Endothelial cell of umbilical vein (primary cell): ENCODE measurements around the gene ENC1. TPM values are rescaled to one million over a fixed set of nuclear protein-coding genes. Genes with fewer than 3 reads are reported as not detected.

Experiments used
- BruUV-seq: library from RNA; stranded (reverse); fragments of 400-500 nt; replicated peaks from 2 replicates; lab custom pipeline; 2021; lab: Mats Ljungman, UMichigan
- CTCF ChIA-PET: fragments of 300-600, 350-600 bp; sonication (Branson Sonifier 250); formaldehyde crosslinking; loops from one replicate; lab custom pipeline; 2021; ENCODE audit warnings: antibody characterized with exemption, inconsistent platforms; lab: Charles Lee
- POLR2A ChIA-PET: fragments of 300-600, 350-600 bp; sonication (Branson Sonifier 250); formaldehyde crosslinking; loops from one replicate; lab custom pipeline; 2021; ENCODE audit warnings: antibody characterized with exemption, inconsistent platforms; lab: Charles Lee
- DNase-seq: peaks from one replicate; pipeline ENCODE4 v3.0.0-alpha.2; 2011; ENCODE audit warnings: low read depth, low spot score
- FAIRE-seq: peaks from 2 replicates; lab custom pipeline; 2011; peaks lifted over from hg19 to GRCh38; lab: Jason Lieb, UNC
- H2AFZ ChIP-seq: 2 replicates; pipeline ENCODE4 v1.6.0; 2012; ENCODE audit warnings: low read depth, low read length, control low read depth, inconsistent platforms
- H3K27ac ChIP-seq: 2 replicates; pipeline ENCODE4 v1.5.1; 2011; ENCODE audit warnings: low read depth, mild to moderate bottlenecking, control low read depth, low read length, moderate library complexity; ENCODE audit not compliant: insufficient read depth
- H3K27me3 ChIP-seq, 2 experiments: 2 replicates each; pipeline versions ENCODE4 v1.6.0 to v1.6.1; 2011; ENCODE audit warnings: low read length in 2 of 2, mixed read lengths in 1 of 2; ENCODE audit not compliant: control insufficient read depth in 2 of 2, insufficient read depth in 2 of 2
- H3K36me3 ChIP-seq, 2 experiments: 2 replicates in 1 of 2; 3 replicates in 1 of 2; pipeline ENCODE4 v1.5.1; 2011; ENCODE audit warnings: low read length in 2 of 2, mild to moderate bottlenecking in 1 of 2, moderate library complexity in 1 of 2; ENCODE audit not compliant: control insufficient read depth in 2 of 2, insufficient read depth in 2 of 2; ENCODE audit errors: extremely low read depth in 1 of 2
- H3K4me1 ChIP-seq: 3 replicates; pipeline ENCODE4 v1.5.1; 2011; ENCODE audit warnings: mild to moderate bottlenecking, low read length; ENCODE audit not compliant: control insufficient read depth, insufficient read depth; ENCODE audit errors: extremely low read depth
- H3K4me2 ChIP-seq: 2 replicates; pipeline ENCODE4 v1.6.1; 2011; ENCODE audit warnings: low read length, control low read depth, mixed read lengths; ENCODE audit not compliant: insufficient read depth
- H3K4me3 ChIP-seq, 3 experiments: fragments of 200-600 bp in 1 of 3; sonication (generic), shearing (Covaris generic) in 1 of 3; replicated peaks in 1 of 3; 2 replicates each; pipeline ENCODE4 v1.5.1; 2011 to 2016; ENCODE audit warnings: control low read depth in 3 of 3, low read length in 3 of 3, mild to moderate bottlenecking in 2 of 3, inconsistent platforms in 1 of 3, low read depth in 1 of 3, moderate library complexity in 1 of 3; ENCODE audit not compliant: insufficient read depth in 1 of 3
- H3K79me2 ChIP-seq: 2 replicates; pipeline ENCODE4 v1.6.0; 2012; ENCODE audit warnings: low read length, inconsistent platforms; ENCODE audit not compliant: control insufficient read depth, insufficient read depth
- H3K9ac ChIP-seq: replicated peaks from 2 replicates; pipeline ENCODE3; 2011; ENCODE audit warnings: low read length, control low read depth; ENCODE audit not compliant: insufficient read depth; ENCODE audit errors: extremely low read depth
- H3K9me1 ChIP-seq: replicated peaks from 3 replicates; pipeline ENCODE4 v1.6.0; 2011; ENCODE audit warnings: mild to moderate bottlenecking, low read length; ENCODE audit not compliant: control insufficient read depth, insufficient read depth; ENCODE audit errors: extremely low read depth
- H3K9me3 ChIP-seq: replicated peaks from 2 replicates; pipeline ENCODE4 v1.5.1; 2012; ENCODE audit warnings: low read length, inconsistent platforms; ENCODE audit not compliant: control insufficient read depth, insufficient read depth
- H4K20me1 ChIP-seq: replicated peaks from 2 replicates; pipeline ENCODE3; 2011; ENCODE audit warnings: mild to moderate bottlenecking, low read length; ENCODE audit not compliant: control insufficient read depth, insufficient read depth; ENCODE audit errors: extremely low read depth
- EZH2 ChIP-seq: IDR thresholded peaks from 2 replicates; pipeline ENCODE4 v1.6.1; 2012; ENCODE audit warnings: borderline replicate concordance, low read depth, mild to moderate bottlenecking, moderate library complexity, low read length, inconsistent platforms; ENCODE audit not compliant: severe bottlenecking
- FOS ChIP-seq: IDR thresholded peaks from 2 replicates; pipeline ENCODE4 v1.6.1; 2011; ENCODE audit warnings: mild to moderate bottlenecking, low read length, moderate library complexity, borderline replicate concordance; ENCODE audit not compliant: insufficient read depth
- GATA2 ChIP-seq: IDR thresholded peaks from 2 replicates; pipeline ENCODE4 v1.7.0; 2011; ENCODE audit warnings: low read depth, mild to moderate bottlenecking, moderate library complexity, mixed read lengths, low read length; ENCODE audit not compliant: insufficient read length, insufficient read depth
- JUN ChIP-seq: IDR thresholded peaks from 2 replicates; pipeline ENCODE4 v1.6.1; 2011; ENCODE audit warnings: borderline replicate concordance, low read depth; ENCODE audit not compliant: insufficient read length, insufficient read depth
- MYC ChIP-seq: IDR thresholded peaks from one replicate; pipeline ENCODE4 v1.6.1; 2011; ENCODE audit warnings: mild to moderate bottlenecking, low read depth, low read length
- POLR2A ChIP-seq: IDR thresholded peaks from 2 replicates; pipeline ENCODE4 v1.6.1; 2012; ENCODE audit warnings: low read depth, mild to moderate bottlenecking, control low read depth, low read length
- POLR2AphosphoS5 ChIP-seq: IDR thresholded peaks from 2 replicates; pipeline ENCODE4 v1.6.1; 2012; ENCODE audit warnings: low read depth, mild to moderate bottlenecking, control low read depth, low read length, moderate library complexity; ENCODE audit not compliant: insufficient read depth
- dilution Hi-C: fragments of 300-500 bp; cut with MboI; formaldehyde crosslinking; loops from one replicate; pipeline ENCODE4 v1.15.0; 2019; ENCODE audit warnings: low sequenced_read_pairs; ENCODE audit not compliant: extremely low pct_ligation_motif_present
- intact Hi-C: fragments of 100-400 bp; cut with micrococcal nuclease; formaldehyde crosslinking; loops from one replicate; pipeline ENCODE4 v1.10.0; 2022
- polyA plus RNA-seq, 4 experiments: library from polyadenylated mRNA; depleted of rRNA in 3 of 4; stranded (reverse) in 3 of 4; unstranded in 1 of 4; fragments of >200 nt; gene quantifications; 2 replicates each; pipeline versions ENCODE4 v1.2.1 to v1.2.3, GENCODE V29; 2011 to 2012; ENCODE audit warnings: missing spikeins in 1 of 4
- total RNA-seq: library from RNA; stranded (reverse); gene quantifications from 2 replicates; pipeline ENCODE4 v1.2.3, GENCODE V29; 2021
- TF ChIP-seq, protein P1 (sequence below), 2 donors: IDR thresholded peaks; 1 replicate in 1 of 2; 2 replicates in 1 of 2; pipeline ENCODE4 v1.5.1; 2011; ENCODE audit warnings: low read length in 2 of 2, mild to moderate bottlenecking in 2 of 2, moderate library complexity in 2 of 2, control low read depth in 1 of 2, inconsistent platforms in 1 of 2, low read depth in 1 of 2; ENCODE audit not compliant: insufficient read depth in 1 of 2; ENCODE audit errors: extremely low read depth in 1 of 2
- TF ChIP-seq, protein P2 (sequence below): IDR thresholded peaks from 2 replicates; pipeline ENCODE4 v1.6.1; 2011; ENCODE audit not compliant: insufficient read depth, insufficient read length

ENC1 gene
- total and polyA plus RNA-seq, 2 donors (not counting 3 experiments of a cell fraction or from before 2014, with no cell fraction given) = 42.2 to 53.3 TPM

DNA sequence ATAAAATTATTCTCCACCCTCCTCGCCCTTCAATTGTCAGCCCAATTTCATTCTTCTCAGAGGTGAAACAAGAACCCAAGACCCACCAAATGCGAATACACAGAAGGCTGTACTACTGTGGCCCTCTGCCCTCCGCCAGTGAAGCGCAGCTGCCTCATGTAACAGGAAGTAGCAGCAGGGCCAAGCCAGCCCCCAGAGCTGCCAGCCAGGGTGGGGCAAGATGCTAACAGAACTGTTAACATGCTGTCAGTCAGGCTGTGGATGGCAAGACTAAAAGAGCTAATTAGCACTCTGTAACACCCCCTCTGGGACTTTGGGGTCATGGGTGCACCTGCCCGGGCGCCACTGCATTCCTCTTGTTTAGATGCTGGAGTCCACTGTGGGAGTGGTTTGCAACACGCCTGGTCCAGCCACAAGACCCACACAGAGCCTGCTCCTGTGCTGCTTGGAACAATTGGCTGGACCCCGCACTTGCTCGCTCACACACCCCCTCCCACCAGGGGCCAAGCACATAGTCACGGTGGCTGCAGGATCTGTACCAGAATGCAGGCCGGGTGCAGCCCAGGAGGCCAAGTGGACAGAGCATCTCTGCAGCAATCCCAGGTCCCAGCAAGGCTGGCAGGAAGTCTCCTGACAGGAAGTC lies 30.0 kb upstream of the ENC1 start:
- H3K27ac ChIP-seq = no peak overlapping the region
- no peaks in the 10 kb centered on the region for H3K9me1 ChIP-seq
- no peak overlapping the region for H3K4me2 ChIP-seq
- ChIA-PET CTCF (no interaction called here), POLR2A (no interaction called here)
- H3K79me2 ChIP-seq = no peaks in the 10 kb centered on the region
- DNase-seq (no peak), FAIRE-seq (no peak)
- H3K27me3 ChIP-seq = peaks cover 6 to 7% of the 10 kb centered on the region in 2 experiments
- TF ChIP-seq POLR2A = no peak
- no peak overlapping the region for H3K9ac ChIP-seq
- dilution Hi-C loops (no loop called here), intact Hi-C loops (loop anchor here (5.0 kb wide), 1 partner anchor 597 kb away; no protein-coding TSS in a partner anchor)
- H2AFZ ChIP-seq = no peak overlapping the region
- H3K9me3 ChIP-seq = no peaks in the 10 kb centered on the region
- H3K4me3 ChIP-seq = no peak overlapping the region
- H3K4me1 ChIP-seq = no peaks in the 10 kb centered on the region
- BruUV-seq = no TSS peak
- H3K36me3 ChIP-seq = no peaks in the 10 kb centered on the region
- no peaks in the 10 kb centered on the region for H4K20me1 ChIP-seq

DNA sequence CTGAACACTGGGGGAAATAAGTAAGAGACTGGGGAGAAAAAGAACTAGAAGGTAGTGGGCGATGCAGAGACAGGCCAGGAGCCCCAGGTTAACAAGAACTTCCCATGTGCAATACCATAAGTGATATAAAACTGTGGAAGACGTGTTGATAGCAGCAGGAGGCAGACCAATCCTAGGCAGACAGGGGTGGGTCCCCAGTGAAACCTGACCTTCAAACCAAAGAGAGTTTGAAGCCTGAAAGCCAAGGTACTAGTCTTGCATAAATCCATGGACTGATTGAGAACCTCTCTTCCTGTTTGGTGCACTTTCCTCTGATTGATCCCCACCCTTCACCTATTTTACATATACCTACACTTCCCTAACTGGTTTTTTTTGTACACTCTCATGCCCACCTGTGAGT lies 29.3 kb upstream of the ENC1 start:
- FAIRE-seq = no peak
- intact Hi-C loops (loop anchor here (5.0 kb wide), 1 partner anchor 597 kb away; no protein-coding TSS in a partner anchor), dilution Hi-C loops (no loop called here)
- Histone ChIP-seq H2AFZ (no peak overlapping the region), H4K20me1 (no peaks in the 10 kb centered on the region), H3K9ac (no peak overlapping the region), H3K9me1 (no peaks in the 10 kb centered on the region), H3K36me3 (no peaks in the 10 kb centered on the region), H3K9me3 (no peaks in the 10 kb centered on the region), H3K27me3 (peaks cover 6 to 12% of the 10 kb centered on the region in 2 experiments), H3K79me2 (no peaks in the 10 kb centered on the region), H3K4me2 (no peak overlapping the region), H3K4me1 (no peaks in the 10 kb centered on the region), H3K4me3 (no peak overlapping the region), H3K27ac (no peak overlapping the region)
- DNase-seq = no peak
- ChIA-PET POLR2A (no interaction called here), CTCF (no interaction called here)
- BruUV-seq = no TSS peak
- TF ChIP-seq EZH2 (no peak), FOS (no peak), MYC (no peak), POLR2AphosphoS5 (no peak), GATA2 (no peak), JUN (no peak), POLR2A (no peak)
- TF ChIP-seq, protein P1, sequence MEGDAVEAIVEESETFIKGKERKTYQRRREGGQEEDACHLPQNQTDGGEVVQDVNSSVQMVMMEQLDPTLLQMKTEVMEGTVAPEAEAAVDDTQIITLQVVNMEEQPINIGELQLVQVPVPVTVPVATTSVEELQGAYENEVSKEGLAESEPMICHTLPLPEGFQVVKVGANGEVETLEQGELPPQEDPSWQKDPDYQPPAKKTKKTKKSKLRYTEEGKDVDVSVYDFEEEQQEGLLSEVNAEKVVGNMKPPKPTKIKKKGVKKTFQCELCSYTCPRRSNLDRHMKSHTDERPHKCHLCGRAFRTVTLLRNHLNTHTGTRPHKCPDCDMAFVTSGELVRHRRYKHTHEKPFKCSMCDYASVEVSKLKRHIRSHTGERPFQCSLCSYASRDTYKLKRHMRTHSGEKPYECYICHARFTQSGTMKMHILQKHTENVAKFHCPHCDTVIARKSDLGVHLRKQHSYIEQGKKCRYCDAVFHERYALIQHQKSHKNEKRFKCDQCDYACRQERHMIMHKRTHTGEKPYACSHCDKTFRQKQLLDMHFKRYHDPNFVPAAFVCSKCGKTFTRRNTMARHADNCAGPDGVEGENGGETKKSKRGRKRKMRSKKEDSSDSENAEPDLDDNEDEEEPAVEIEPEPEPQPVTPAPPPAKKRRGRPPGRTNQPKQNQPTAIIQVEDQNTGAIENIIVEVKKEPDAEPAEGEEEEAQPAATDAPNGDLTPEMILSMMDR (IDR thresholded peaks at IDR 0.05; ENCODE audit: extremely low read depth in 1 of 2, insufficient read depth in 1 of 2, low read depth in 1 of 2, low read length in 2 of 2) = no peak
- TF ChIP-seq, protein P2, sequence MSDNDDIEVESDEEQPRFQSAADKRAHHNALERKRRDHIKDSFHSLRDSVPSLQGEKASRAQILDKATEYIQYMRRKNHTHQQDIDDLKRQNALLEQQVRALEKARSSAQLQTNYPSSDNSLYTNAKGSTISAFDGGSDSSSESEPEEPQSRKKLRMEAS = no peak
